Fibroblast of skin of left biceps (primary cell): ENCODE data around the gene YAE1.
A peak's percentile ranks its signal among the peaks of the same experiment; 100 is the strongest.

Source experiments
- DNase-seq, 2 experiments: peaks; one replicate each; pipeline ENCODE4 v3.0.0-alpha.2; 2013; ENCODE audit warnings: low read depth in 2 of 2

Gene YAE1

DNA sequence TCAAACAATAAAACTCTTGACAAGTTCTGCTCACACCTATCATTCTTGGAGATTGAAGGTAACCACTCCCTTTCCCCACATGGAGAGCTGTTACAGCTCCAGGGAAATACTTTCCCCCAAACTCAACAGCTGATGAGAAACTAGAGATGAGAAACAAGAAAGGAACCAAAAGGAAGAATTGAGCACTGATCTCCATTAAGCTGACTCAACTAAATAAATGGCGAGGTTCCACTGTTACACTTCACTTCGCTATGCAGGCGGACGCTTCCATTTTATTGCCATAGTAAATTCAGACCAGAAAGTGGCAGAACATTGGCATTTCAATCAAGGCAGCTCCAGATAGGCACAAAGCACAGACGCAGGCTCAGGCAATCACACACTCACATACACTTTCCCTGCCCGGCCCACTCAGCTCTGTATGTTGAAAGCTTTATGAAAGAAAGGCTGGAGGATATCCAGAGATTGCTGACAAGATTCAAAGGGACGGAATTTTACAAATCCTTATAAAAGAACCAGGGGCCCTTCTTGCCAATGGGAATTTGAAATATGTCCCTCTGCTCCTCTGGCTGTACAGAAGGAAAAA, 11.5 kb upstream of the YAE1 start:
- peak; percentile 16 to 24 for DNase-seq

DNA sequence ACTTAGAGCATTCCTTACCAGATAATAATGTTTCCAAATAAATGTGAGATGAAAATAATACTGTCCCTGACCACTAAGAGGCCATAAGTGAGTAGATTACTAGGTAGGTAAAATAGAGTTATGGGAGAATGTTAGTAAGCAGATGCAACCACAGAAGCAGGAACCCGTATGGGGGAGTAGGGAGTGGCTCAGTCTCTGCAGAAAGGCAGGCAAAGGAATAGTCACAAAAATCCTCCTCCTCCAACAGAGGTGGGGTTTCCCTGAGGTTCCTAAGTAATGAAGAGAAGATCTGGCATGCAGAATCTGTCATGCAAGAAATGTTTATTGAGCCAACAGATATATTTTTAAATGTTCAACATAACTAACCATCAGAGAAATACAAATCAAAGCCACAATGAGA, 9.0 kb upstream of the YAE1 start:
- no peak for DNase-seq

- no peak for DNase-seq
These were observed 8.3 kb upstream of the YAE1 start for GRCh38 chr7:39557911-39558310.

DNA sequence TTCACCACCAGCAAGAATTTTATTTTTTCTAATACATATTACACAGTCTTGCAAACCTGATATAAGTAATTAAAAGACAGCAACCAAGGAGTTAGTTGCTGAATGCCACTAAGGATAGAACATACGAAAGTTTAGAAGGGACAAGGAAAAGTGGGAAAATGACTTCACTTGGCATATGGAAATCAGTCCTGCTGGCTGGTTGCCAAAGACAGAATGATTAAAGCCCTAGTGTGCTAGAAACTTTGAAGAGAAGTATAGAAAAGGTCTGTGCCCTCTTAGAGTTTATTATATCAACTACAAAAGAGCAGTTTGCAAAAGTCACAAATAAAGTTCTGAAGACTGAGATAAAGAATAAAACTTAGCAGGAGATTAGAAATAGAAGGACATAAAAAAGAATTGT, 5.8 kb upstream of the YAE1 start:
- DNase-seq = no peak

DNA sequence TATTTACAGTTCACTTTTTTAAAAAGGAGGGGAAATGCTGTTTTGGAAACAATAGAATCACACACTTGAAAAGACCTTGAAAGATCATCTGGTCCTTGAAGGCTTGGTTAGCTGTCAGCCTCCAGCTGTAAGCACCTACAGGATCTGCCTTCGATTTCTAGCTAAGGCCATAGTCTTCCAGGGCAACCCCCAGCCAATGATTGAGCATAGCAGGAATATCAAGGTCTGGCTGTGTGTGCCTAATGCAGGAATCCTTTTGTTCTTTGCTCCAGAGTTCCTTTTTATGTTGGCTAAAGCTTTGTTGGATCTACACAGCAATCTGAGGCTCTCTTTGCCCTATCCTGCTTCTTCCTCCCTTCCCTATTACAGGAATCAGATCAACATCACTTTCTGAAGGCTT, 5.2 kb upstream of the YAE1 start:
- DNase-seq = no peak

- DNase-seq = no peak
These were observed 666 bp upstream of the YAE1 start for GRCh38 chr7:39565538-39565937.

DNA sequence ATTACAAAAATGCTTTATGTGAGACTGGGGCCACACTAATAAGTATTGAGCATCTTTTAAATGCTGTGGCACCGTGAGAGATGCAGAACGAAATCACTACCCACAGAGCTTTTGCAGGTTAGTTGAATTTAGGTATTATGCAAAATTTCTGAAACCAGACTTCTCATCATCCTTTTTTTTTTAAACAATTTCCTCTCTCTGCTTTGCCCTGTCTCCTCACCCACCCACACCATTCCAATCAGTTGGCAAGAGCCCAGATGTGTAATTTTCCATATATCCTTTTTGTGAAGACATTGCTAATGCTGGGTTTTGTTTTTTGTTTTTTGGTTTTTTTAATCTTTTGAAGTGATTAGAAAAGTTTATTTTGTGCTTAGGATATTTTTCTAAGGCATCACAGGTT, 1.1 kb downstream of the YAE1 start:
- no peak for DNase-seq

DNA sequence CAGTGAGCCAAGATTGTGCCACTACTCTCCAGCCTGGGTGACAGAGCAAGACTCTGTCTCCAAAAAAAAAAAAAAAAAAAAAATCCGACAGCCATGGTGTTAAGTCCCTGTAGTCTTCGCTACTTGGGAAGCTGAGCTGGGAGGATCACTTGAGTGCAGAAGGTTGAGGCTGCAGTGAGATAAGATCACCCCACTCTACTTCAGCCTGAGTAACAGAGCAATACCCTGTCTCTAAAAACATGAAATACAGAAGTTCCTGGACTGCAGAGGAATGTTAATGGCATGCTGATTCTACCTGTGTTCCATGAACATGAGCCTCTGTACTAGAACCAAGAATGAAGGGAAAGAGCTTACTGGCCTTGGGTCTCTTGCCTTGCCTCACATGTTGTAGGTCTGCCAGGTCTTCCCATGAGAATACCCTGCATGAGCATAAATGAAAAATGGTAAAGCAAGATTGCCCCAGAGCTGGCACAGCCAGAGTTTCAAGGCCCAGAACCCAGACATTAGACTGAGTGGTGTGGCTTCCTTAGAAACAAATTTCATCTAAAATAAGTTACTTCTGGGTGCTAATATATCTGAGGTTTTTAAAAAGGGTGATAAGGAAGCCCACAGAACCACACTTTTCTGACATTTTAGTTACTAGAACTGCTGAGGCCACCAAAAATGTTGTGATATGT, 8.6 kb downstream of the YAE1 start:
- DNase-seq = no peak

DNA sequence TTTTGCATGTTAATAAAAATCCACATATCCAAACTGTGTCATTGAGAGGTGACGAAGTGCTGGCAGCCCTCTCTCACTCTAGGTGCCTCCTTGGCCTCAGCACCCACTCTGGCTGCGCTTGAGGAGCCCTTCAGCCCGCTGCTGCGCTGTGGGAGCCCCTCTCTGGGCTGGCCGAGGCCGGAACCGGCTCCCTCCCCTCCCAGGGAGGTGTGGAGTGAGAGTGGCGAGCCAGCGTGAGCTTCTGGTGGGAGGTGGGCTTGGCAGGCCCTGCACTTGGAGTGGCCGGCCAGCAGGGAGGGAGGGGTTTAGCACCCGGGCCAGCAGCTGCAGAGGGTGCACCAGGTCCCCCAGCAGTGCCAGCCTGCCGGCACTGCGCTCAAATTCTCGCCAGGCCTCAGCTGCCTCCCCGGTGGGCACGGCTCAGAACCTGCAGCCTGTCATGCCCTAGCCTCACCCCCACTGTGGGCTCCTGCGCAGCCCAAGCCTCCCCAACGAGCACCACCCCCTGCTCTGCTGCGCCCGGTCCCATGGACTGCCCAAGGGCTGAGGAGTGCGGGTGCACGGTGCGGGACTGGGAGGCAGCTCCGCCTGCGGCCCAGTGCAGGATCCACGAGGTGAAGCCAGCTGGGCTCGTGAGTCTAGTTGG, 11.1 kb downstream of the YAE1 start:
- no peak for DNase-seq

- DNase-seq = peak; percentile 69 to 72
These were observed 14.1 kb downstream of the YAE1 start for GRCh38 chr7:39580149-39580874.

- DNase-seq = no peak
These were observed 16.3 kb downstream of the YAE1 start for GRCh38 chr7:39582536-39582935.

GRCh38 chr7:39583539-39583938, 17.3 kb downstream of the YAE1 start:
- DNase-seq = no peak

DNA sequence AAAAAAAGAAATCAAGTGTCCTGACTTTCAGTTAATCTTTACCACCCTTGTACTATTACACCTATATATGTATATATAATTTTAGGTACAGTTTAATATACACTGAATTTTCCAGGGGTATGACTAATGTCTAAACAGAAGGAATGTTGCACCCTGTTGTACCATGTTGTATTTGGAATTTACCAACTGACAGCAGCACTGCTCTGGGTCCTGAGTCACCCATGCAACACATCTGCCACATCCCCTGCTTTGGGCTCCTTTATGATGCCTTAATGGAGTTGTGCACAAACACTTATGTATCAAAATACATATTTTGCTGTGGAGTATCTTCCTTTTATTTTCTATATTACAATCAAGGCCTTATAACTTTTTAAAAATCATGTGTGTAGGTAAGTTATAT, 21.2 kb downstream of the YAE1 start:
- DNase-seq = no peak

DNA sequence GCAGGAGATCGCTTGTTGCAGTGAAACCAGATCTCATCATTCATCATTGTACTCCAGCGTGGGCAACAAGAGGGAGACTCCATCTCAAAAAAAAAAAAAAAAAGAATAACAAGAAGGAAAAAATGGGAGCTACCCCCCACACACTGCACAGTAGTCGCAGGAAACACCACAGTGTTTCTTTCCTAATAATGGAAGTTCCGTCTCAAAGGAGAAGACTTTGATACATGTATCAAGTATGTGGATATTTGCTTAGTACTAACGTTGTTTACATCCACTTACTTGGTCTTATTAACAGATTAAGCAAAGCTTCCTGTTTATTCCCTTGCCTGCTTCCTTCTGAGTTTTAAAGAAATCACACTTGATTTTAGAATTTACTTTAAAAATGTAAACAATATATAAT, 22.2 kb downstream of the YAE1 start:
- DNase-seq = no peak

DNA sequence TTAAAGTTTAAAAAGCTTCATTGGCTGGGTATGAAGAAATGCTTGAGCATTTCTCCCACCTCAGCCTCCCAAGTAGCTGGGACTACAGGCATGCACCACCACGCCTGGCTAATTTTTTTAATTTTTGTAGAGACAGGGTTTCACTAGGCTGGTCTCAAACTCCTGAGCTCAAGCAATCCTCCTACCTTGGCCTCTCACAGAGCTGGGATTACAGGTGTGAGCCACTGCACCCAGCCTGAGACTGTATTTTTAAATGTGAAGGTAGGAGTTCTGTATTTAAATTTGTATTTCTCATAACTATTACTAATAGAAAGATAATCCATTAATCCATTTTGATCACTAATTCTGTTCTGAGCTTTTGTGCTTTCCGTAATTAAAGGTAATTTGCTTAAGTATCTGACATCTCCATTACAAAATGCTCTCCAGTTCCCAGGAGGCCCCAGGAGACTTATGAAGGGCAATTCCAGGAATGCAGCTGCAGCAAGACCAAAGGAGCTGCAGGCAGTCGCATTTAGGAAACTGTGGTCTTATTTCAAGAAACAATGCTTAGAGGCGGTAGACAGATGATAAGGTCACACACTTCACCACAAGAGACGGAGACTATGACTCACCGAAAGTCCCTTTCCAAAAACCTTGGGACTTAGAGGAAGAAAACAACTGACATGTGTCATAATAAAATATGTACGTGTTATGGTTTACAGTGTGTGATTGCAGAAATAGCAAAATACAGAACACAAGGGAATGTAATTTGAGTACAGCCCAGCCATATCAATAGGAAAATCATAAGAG, 23.3 kb downstream of the YAE1 start:
- DNase-seq = peak; percentile 42 to 49

- no peak for DNase-seq
These were observed 26.4 kb downstream of the YAE1 start for GRCh38 chr7:39592586-39592985.

GRCh38 chr7:39594988-39595620, 28.9 kb downstream of the YAE1 start:
- DNase-seq = no peak

GRCh38 chr7:39602351-39602750, 36.1 kb downstream of the YAE1 start:
- no peak for DNase-seq

DNA sequence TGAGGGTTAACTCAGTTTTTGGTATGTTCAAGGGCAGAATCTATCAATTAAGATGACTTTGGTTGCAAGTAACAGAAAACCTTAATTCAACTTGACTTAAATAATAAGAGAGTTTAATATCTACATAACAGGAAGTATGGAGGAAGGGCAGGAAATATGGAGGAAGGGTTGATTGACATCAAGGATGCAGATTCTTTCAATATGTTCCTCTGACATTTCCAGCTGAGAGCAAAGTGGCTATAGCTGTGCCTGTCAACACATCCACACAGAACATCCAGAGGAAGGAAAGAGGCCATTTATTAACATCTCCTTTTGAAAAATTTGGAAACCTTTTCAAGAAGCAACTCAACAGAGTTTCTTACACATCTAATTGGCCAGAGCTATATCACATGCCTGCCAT, 37.7 kb downstream of the YAE1 start:
- DNase-seq = no peak

DNA sequence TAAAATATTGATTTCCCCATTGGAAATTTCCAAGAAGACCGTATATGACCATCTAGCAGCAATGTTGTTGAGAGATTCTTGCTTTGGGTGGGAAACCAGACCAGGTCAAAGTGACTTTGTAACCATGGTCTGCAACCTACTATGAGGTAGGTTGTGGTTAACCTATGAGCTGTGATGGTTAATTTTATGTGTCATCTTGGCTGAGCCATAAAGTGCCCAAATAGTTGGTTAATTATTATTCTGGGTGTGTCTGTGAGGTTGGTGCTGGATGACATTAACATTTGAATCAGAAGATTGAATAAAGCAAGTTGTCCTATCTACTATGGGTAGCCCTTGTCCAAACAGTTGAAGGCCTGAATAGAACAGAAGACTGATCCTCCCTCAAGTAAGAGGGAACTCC, 38.9 kb downstream of the YAE1 start:
- DNase-seq = no peak

- DNase-seq = no peak
These were observed 40.1 kb downstream of the YAE1 start for GRCh38 chr7:39606352-39606751.

DNA sequence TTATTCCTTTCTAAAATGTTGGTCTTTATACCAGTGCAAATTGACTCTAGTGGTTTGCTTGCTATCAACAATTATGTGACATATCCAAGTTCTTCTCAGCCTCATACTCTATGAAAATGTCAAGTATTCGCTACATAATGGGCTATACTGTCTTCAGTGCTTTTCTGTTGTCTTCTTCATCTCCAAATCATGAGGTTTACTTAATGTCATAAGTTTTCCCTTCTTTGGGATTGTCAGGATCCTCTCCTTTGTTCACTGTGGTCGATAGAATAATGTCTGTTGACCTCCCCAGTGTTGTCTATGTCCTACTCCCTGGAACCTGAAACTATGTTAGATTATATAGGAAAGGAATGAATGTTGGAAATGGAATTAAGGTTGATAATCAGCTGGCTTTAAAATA, 40.7 kb downstream of the YAE1 start:
- DNase-seq = no peak
